NOMO-1 (cell line): ENCODE data around the gene CREM.
"Not testable (repeated sequence)": the region's sequence is repeated elsewhere in the genome, so short reads cannot be mapped to it uniquely, and the experiment has no call there.

Experiments used
- DNase-seq, 2 experiments: peaks; one replicate each; lab custom pipeline; 2025; ENCODE audit not compliant: unreplicated experiment in 2 of 2; lab: John Stamatoyannopoulos, UW

CREM gene

DNA sequence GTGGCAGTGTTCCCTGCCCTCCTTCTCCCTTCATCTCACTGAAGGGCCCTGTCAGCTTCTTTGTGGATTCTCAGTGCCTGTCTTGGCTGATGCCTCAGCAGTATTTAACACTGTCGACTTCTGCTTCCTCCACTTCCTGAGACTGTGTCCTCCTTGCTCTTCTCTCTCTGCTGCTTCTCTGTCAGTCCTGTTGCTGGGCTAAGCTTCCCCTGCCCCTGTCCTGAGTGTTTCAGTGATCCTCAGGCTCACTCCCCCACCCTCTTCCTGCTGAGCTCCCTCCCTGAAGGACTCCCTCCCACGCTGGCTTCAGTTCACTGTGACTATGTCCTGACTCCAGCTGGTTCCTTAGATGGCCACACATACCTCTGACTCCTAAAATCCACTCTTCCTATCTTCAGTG, 64.9 kb downstream of the CREM start:
- DNase-seq: no peak

DNA sequence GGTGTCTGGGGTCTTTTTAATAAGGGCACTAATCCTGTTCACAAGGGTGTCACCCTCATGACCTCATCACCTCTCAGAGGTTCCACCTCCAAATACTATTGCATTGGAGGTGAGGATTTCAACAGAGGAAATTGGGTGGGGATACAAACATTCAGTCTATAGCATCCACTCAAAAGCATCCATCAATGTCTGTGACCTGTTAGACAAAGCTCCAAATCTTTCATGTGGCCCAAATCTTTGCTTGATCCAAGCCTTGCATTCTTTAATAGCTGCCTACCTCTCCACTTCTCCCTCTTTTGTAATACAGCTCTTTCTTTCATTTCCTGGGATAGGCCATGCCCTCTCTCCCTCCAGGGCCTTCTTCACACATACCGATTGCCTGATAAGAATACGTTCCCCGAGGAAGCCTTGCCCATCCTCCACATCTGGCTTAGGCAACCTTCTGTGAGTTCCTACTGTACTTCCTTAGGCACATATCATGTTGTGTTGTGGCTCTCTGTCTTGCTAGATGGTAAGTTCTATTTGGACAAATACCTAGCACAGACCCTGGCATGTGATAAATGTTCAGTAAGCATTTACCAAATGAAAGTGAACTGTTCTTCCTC, 66.1 kb downstream of the CREM start:
- DNase-seq: no peak

DNA sequence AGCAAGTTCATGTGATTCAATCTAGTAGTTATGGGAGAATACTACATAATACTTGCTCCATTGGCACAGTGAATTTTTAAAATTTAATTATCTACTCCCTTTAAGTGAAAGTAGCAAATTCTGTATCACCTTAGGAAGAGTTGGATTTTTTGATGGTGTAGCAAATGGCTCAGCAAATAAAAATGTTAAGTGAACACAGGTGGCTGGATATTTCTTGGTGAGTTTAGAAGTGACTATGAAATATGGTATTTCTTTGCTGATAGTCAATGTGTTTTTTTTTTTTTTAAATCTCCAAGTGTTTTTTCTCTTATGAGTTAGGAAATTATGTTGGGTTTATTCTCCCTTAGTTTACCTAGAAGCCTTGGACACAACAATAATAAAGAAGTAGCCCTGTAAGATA, 67.8 kb downstream of the CREM start:
- no peak for DNase-seq

- DNase-seq: no peak
Observed at GRCh38 chr10:35194906-35195305, 68.3 kb downstream of the CREM start.

GRCh38 chr10:35195361-35196306, 69.0 kb downstream of the CREM start:
- DNase-seq: peak; percentile 81 to 83

- DNase-seq: no peak
Observed at GRCh38 chr10:35200487-35200886, 73.8 kb downstream of the CREM start.

DNA sequence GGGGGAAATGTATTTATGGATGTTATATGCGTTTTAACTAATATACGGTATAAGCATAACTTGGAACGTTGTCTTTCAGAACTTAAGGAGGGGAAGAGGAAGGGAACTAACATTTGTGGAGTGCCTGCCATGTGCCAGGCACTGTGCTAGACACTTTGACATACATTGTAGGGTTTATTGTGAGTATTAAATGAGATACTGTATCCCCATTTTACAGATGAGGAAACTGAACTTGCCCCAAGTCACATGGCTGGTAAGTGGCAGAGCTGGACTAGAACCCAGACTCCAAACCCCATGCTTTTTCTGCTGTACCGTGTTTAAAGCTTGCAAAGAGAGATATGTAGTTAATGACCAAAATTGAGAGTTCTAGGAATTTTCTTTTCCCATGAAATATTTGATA, 74.6 kb downstream of the CREM start:
- no peak for DNase-seq

- DNase-seq: no peak
Observed at GRCh38 chr10:35202050-35202449, 75.4 kb downstream of the CREM start.

GRCh38 chr10:35203745-35204144, 77.1 kb downstream of the CREM start:
- no peak for DNase-seq

DNA sequence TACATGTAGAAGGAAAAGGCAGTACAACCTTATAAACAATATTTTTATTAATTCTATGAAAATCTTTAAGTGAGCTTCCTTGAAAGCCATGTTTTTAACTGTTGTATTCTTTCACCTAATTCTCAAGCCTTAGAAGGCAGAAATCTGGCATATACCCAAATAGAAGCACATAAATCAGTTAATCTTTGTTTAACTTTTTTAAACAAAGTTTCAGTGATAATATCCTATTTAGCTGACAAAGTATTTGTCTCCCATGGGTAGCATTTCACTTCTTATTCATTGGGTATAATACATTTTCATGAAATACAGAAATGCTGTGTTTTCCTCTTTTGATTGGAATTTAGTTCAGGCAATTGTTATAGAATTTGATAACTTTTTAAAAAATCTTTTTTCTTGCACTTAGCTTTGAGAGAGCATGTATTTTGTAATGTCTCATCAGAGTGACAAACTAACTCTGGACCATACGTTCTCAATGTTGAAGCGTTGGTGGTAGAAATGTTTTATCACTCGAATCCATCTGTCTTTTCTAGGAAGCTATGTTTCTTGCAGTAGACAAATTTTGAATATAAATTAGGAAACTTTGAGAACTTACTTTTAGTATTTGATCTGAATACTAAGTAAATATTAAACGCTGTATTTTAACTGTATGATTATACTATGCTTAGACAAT, 78.1 kb downstream of the CREM start:
- no peak for DNase-seq

DNA sequence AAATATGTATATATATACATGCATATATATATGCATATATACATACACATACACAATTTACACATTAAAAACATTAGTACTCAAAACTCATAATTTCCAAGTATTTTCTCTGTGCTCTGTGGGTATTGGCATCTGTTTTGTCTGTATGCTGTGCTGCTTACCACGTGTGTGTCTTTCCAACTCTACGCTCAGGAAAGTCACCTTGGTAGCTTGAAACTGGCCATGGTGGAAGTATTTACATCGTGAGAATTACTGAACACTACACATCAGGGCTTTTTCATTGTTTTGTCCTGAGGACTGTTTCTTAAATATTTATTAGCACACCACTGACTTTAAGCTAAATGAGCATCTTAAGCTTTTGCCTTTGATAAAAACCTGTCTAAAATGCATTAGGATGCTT, 79.6 kb downstream of the CREM start:
- DNase-seq: no peak

DNA sequence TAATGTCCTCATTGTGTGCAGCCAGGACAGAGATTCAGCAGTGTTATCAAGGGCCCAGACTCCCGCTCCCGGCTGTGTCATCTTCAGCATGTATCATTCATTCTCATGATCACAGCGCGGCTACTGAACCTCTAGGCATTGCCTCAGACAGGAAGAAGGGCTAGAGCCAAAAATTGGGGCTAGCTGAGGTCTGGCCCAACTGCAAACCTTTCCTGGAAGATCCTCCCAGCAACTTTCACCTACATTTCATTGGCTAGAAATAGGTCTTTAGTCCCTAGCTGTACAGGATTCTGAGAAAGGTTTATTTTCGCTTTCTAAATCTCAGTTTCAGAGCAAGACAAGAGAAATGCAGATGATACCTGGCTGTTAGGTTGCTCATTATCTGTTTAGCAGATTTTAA, 81.9 kb downstream of the CREM start:
- no peak for DNase-seq

GRCh38 chr10:35208949-35209613, 82.4 kb downstream of the CREM start:
- no peak for DNase-seq

DNA sequence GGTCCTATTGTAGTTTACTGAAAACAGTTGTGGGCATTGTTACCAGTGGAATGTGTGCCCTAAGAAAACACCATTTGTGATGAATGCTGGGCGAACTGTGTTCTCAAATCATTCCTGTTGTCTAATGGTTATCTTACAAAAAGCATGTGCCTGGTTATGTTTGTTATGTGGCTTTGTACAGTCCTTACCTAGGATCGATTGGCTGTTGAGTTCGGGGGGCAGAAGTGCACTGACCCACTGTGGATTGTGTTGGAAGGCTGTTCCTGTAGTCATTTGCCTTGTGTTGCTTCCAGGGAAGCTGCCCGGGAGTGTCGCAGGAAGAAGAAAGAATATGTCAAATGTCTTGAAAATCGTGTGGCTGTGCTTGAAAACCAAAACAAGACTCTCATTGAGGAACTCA, 84.3 kb downstream of the CREM start:
- DNase-seq: no peak

DNA sequence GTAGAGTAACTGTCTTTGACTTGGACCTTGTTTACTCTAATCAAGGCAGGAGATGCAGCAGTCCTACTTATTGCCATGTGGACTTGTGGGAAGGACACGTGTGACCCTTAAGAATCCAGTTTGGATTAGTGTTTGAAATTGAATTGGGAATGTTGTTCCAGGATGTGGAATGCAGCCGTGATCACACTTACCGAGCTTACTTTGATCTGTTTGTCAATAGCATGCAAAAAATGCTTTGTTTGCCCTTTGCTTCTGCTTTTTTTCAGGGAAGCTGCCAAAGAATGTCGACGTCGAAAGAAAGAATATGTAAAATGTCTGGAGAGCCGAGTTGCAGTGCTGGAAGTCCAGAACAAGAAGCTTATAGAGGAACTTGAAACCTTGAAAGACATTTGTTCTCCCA, 84.7 kb downstream of the CREM start:
- no peak for DNase-seq

DNA sequence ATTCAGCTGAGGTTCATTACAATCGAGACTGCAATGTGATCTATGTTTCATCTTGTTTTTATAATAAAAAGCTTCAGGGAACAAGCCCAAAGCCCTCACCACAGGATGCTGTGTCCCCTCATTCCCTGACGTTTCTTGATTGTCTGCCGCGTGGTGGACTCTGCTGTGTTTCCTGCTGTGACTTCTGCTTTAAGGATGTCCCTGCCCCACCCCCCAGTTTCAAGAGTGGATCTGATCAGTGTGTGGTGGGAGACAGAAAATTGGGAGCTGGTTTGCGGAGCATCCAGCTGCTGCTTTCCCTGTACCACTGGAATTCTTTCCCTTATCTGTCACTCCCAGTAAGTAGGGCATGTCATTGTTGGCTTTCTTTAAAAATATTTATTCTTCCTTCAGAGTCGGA, 86.2 kb downstream of the CREM start:
- no peak for DNase-seq

- no peak for DNase-seq
Observed at GRCh38 chr10:35213699-35214098, 87.1 kb downstream of the CREM start.

GRCh38 chr10:35214607-35215020, 88.0 kb downstream of the CREM start:
- no peak for DNase-seq

DNA sequence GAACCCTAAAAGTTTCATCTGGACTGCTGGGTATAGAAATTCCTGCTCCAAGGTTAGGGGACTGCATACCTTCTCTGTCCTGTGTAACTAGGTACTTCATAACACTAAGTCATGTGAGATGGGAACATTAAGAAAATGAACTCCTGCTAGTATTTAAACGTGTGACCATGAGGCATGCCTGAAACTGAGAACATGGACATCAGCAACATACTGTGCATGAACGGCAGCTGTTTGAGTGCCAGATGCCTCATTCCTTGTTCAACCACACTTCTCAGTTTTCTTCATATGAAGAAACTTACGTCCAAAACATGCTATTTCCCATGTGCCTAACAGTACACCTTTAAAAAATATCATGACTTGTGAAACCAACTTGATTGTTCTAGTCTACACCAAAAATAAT, 88.5 kb downstream of the CREM start:
- DNase-seq: no peak

GRCh38 chr10:35216303-35216905, 89.8 kb downstream of the CREM start:
- no peak for DNase-seq

DNA sequence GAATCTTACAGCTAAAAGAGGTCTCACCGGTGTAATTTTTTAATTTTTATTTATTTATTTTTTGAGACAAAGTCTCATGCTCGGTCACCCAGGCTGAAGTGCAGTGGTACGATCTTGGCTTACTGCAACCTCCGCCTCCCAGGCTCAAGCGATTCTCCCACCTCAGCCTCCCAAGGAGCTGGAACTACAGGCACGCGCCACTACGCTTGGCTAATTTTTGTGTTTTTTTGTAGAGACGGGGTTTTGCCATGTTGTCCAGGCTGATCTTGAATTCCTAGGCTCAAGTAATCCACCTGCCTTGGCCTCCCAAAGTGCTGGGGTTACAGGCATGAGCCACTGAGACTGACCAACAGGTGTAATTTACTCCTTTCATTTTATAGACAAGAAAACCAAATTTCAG, 90.3 kb downstream of the CREM start:
- not testable (repeated sequence) for DNase-seq
